ENCODE data around the gene ADCY5.

GRCh38 chr3:123343296-123344174, 105.4 kb downstream of the ADCY5 start:
- no peak for TF ChIP-seq CTCF (IDR thresholded peaks at IDR 0.05; ENCODE audit: low read depth, low read length, missing input control)
- TF ChIP-seq REST (IDR thresholded peaks at IDR 0.05) = no peak

All from liver (tissue), 2 donors.